NT2/D1 (cell line): ENCODE measurements around the gene MRPL51.

ENCODE experiments used
- SUZ12 ChIP-seq: IDR thresholded peaks from 2 replicates; pipeline ENCODE4 v1.6.1; 2011; ENCODE audit not compliant: insufficient read length, insufficient read depth; ENCODE audit errors: extremely low read depth
- ZNF274 ChIP-seq: IDR thresholded peaks from 2 replicates; pipeline ENCODE4 v1.6.1; 2011; ENCODE audit warnings: mild to moderate bottlenecking, low read depth, low read length

- TF ChIP-seq ZNF274 (no peak), SUZ12 (no peak)
These were observed 48.5 kb upstream of the MRPL51 start for GRCh38 chr12:6541371-6542165.
